IPS DF 6.9 (cell line): ENCODE results near the gene ANKRD13B.

Experiments used
- DNase-seq: peaks from one replicate; pipeline ENCODE4 v3.0.0-alpha.2; 2013; ENCODE audit warnings: low read depth, low spot score
- H3K27ac ChIP-seq: one replicate; pipeline ENCODE4 v1.5.1; 2013; ENCODE audit warnings: low read length, control low read depth
- H3K27me3 ChIP-seq: 2 replicates; pipeline ENCODE4 v1.6.1; 2013; ENCODE audit warnings: mild to moderate bottlenecking, low read length; ENCODE audit not compliant: control insufficient read depth, insufficient read depth
- H3K36me3 ChIP-seq: 2 replicates; pipeline ENCODE4 v1.6.1; 2013; ENCODE audit warnings: low read length; ENCODE audit not compliant: control insufficient read depth, insufficient read depth
- H3K4me1 ChIP-seq: 2 replicates; pipeline ENCODE4 v1.6.1; 2013; ENCODE audit warnings: low read length; ENCODE audit not compliant: control insufficient read depth, insufficient read depth
- H3K4me3 ChIP-seq: 2 replicates; pipeline ENCODE4 v1.5.1; 2013; ENCODE audit warnings: mild to moderate bottlenecking, low read length
- H3K9me3 ChIP-seq: 2 replicates; pipeline ENCODE4 v1.6.1; 2013; ENCODE audit warnings: low read length, inconsistent platforms; ENCODE audit not compliant: control insufficient read depth, insufficient read depth
- WGBS: extraction: QIAGEN DNeasy Blood & Tissue Kit; methylation state at CpG from one replicate; pipeline ENCODE4 v1.1.7; 2013; ENCODE audit warnings: mixed read lengths, missing lambda C conversion rate; ENCODE audit not compliant: insufficient read length, insufficient coverage; 5-methylcytosine and 5-hydroxymethylcytosine counted together

ANKRD13B gene

GRCh38 chr17:29568331-29569244 is 24.3 kb upstream of the ANKRD13B start, which contains the start of gene TP53I13:
Gene TP53I13, plus strand, starts transcription at chr17:29568701. Its CDS starts 58 bp downstream, at chr17:29568759.
- Histone ChIP-seq H3K9me3 (no peaks in the 10 kb centered on the region), H3K27me3 (peaks cover 11% of the 10 kb centered on the region; the same call in 1 of the 2 replicates), H3K36me3 (no peaks in the 10 kb centered on the region), H3K27ac (no peak within 1 kb of the TSS), H3K4me1 (peaks cover 2% of the 10 kb centered on the region), H3K4me3 (peak within 1 kb of the TSS; percentile 76)
- DNase-seq = no peak
- no CpG with 5 or more reads among the region's 85 CpGs for WGBS

GRCh38 chr17:29569245-29569950 is 23.5 kb upstream of the ANKRD13B start:
- WGBS = no CpG with 5 or more reads among the region's 14 CpGs
- Histone ChIP-seq H3K4me1 (peaks cover 2% of the 10 kb centered on the region), H3K27me3 (peaks cover 11% of the 10 kb centered on the region; the same call in 1 of the 2 replicates), H3K4me3 (peak overlapping the region; percentile 76; the same call in 1 of the 2 replicates), H3K9me3 (no peaks in the 10 kb centered on the region), H3K27ac (no peak overlapping the region), H3K36me3 (0 out of 2 replicates have a peak, but pooled peaks cover 2% of the 10 kb centered on the region)
- no peak for DNase-seq

GRCh38 chr17:29570521-29570920 is 22.4 kb upstream of the ANKRD13B start:
- Histone ChIP-seq H3K4me1 (peaks cover 2% of the 10 kb centered on the region), H3K36me3 (peaks cover 10% of the 10 kb centered on the region; the same call in 1 of the 2 replicates), H3K9me3 (no peaks in the 10 kb centered on the region), H3K27me3 (peaks cover 8% of the 10 kb centered on the region; the same call in 1 of the 2 replicates), H3K4me3 (no peak overlapping the region), H3K27ac (no peak overlapping the region)
- WGBS = no CpG with 5 or more reads among the region's 7 CpGs
- no peak for DNase-seq

GRCh38 chr17:29571486-29571882 is 21.4 kb upstream of the ANKRD13B start:
- no peak for DNase-seq
- Histone ChIP-seq H3K4me1 (no peaks in the 10 kb centered on the region; the same call in 1 of the 2 replicates), H3K27me3 (no peaks in the 10 kb centered on the region; the same call in 1 of the 2 replicates), H3K36me3 (peaks cover 18% of the 10 kb centered on the region), H3K27ac (no peak overlapping the region), H3K9me3 (no peaks in the 10 kb centered on the region), H3K4me3 (no peak overlapping the region)
- no CpG with 5 or more reads among the region's 6 CpGs for WGBS

GRCh38 chr17:29571883-29572681 is 20.9 kb upstream of the ANKRD13B start:
- H3K27ac ChIP-seq = no peak overlapping the region
- WGBS = no CpG with 5 or more reads among the region's 30 CpGs
- H3K9me3 ChIP-seq = no peaks in the 10 kb centered on the region
- H3K4me1 ChIP-seq = no peaks in the 10 kb centered on the region; the same call in 1 of the 2 replicates
- no peaks in the 10 kb centered on the region; the same call in 1 of the 2 replicates for H3K27me3 ChIP-seq
- no peak for DNase-seq
- no peak overlapping the region; the same call in 1 of the 2 replicates for H3K4me3 ChIP-seq
- peaks cover 18% of the 10 kb centered on the region for H3K36me3 ChIP-seq

- no peak for DNase-seq
- no peaks in the 10 kb centered on the region for H3K27me3 ChIP-seq
- H3K4me1 ChIP-seq = no peaks in the 10 kb centered on the region; the same call in 1 of the 2 replicates
- H3K36me3 ChIP-seq = peaks cover 21% of the 10 kb centered on the region
- peak overlapping the region; percentile 13; the same call in 1 of the 2 replicates for H3K4me3 ChIP-seq
- H3K27ac ChIP-seq = no peak overlapping the region
- H3K9me3 ChIP-seq = no peaks in the 10 kb centered on the region
- no CpG with 5 or more reads among the region's 62 CpGs for WGBS
These were observed 20.0 kb upstream of the ANKRD13B start for GRCh38 chr17:29572691-29573557.

GRCh38 chr17:29573558-29573869 is 19.4 kb upstream of the ANKRD13B start:
- Histone ChIP-seq H3K36me3 (peaks cover 22% of the 10 kb centered on the region), H3K9me3 (no peaks in the 10 kb centered on the region), H3K4me3 (no peak overlapping the region), H3K4me1 (no peaks in the 10 kb centered on the region; the same call in 1 of the 2 replicates), H3K27me3 (no peaks in the 10 kb centered on the region), H3K27ac (no peak overlapping the region)
- no CpG with 5 or more reads among the region's 6 CpGs for WGBS
- no peak for DNase-seq

GRCh38 chr17:29573871-29574731 is 18.8 kb upstream of the ANKRD13B start:
- Histone ChIP-seq H3K27me3 (no peaks in the 10 kb centered on the region), H3K27ac (no peak overlapping the region), H3K4me3 (no peak overlapping the region), H3K9me3 (no peaks in the 10 kb centered on the region), H3K4me1 (no peaks in the 10 kb centered on the region; the same call in 1 of the 2 replicates), H3K36me3 (peaks cover 22% of the 10 kb centered on the region)
- no peak for DNase-seq
- no CpG with 5 or more reads among the region's 14 CpGs for WGBS
